HEK293 (cell line): ENCODE data around the gene LYPD5.

Source experiments
- CTCF ChIA-PET: fragments of 350-600 bp; formaldehyde crosslinking; extraction: SDS; loops from one replicate; lab custom pipeline; 2021; ENCODE audit warnings: antibody characterized with exemption; lab: Yijun Ruan, JAX
- POLR2A ChIA-PET: fragments of 300-600 bp; formaldehyde crosslinking; extraction: SDS; loops from one replicate; lab custom pipeline; 2020; ENCODE audit warnings: antibody characterized with exemption, inconsistent platforms; lab: Yijun Ruan, JAX
- H3K27ac ChIP-seq: fragments of 200-500 bp; sonication (Bioruptor generic); 2 replicates; pipeline ENCODE4 v1.5.1; 2014; ENCODE audit warnings: low read depth, low read length, control low read depth, inconsistent platforms; ENCODE audit errors: extremely low read depth
- H3K36me3 ChIP-seq, 2 experiments: fragments of 200-500 bp in 1 of 2; sonication (Bioruptor generic) in 1 of 2; 1 replicate in 1 of 2; 2 replicates in 1 of 2; pipeline ENCODE4 v1.5.1; 2014 to 2017; ENCODE audit warnings: inconsistent platforms in 2 of 2, low read length in 2 of 2; ENCODE audit not compliant: control insufficient read depth in 2 of 2, insufficient read depth in 1 of 2
- H3K4me1 ChIP-seq: fragments of 200-500 bp; sonication (Bioruptor generic); 2 replicates; pipeline ENCODE4 v1.5.1; 2014; ENCODE audit warnings: mild to moderate bottlenecking, low read length, inconsistent platforms; ENCODE audit not compliant: control insufficient read depth, insufficient read depth
- H3K4me3 ChIP-seq: 2 replicates; pipeline ENCODE4 v1.5.1; 2011; ENCODE audit warnings: low read depth, mild to moderate bottlenecking, control low read depth, low read length, moderate library complexity
- H3K9me3 ChIP-seq: fragments of 200-500 bp; sonication (Bioruptor generic); 2 replicates; pipeline ENCODE4 v1.5.1; 2014; ENCODE audit warnings: low read depth, low read length, inconsistent platforms; ENCODE audit not compliant: control insufficient read depth, insufficient read depth
- GFI1B ChIP-seq: fragments of 450-650 bp; formaldehyde crosslinking; IDR thresholded peaks from 2 replicates; pipeline ENCODE4 v1.5.1; 2016; ENCODE audit warnings: missing biosample characterization, missing genetic modification characterization
- HOXA7 ChIP-seq: sonication (generic); formaldehyde crosslinking; IDR thresholded peaks from 2 replicates; pipeline ENCODE4 v1.8.1; 2022; ENCODE audit warnings: missing genetic modification reagents, borderline replicate concordance
- KLF16 ChIP-seq: fragments of 450-650 bp; formaldehyde crosslinking; IDR thresholded peaks from 2 replicates; pipeline ENCODE4 v1.5.1; 2017; ENCODE audit warnings: missing biosample characterization, missing genetic modification characterization
- SETDB1 ChIP-seq: IDR thresholded peaks from one replicate; pipeline ENCODE4 v1.6.1; 2017; ENCODE audit warnings: mild to moderate bottlenecking, low read length, moderate library complexity, mixed read lengths; ENCODE audit not compliant: insufficient read length
- ZEB2 ChIP-seq: fragments of 450-650 bp; formaldehyde crosslinking; IDR thresholded peaks from 2 replicates; pipeline ENCODE4 v1.5.1; 2016; ENCODE audit warnings: missing biosample characterization, missing genetic modification characterization
- ZFP69B ChIP-seq: fragments of 450-650 bp; formaldehyde crosslinking; IDR thresholded peaks from 2 replicates; pipeline ENCODE4 v1.5.1; 2016; ENCODE audit warnings: missing biosample characterization, missing genetic modification characterization
- ZNF157 ChIP-seq: fragments of 450-650 bp; formaldehyde crosslinking; IDR thresholded peaks from 2 replicates; pipeline ENCODE4 v1.5.1; 2016; ENCODE audit warnings: missing biosample characterization, missing genetic modification characterization
- ZNF19 ChIP-seq: fragments of 450-650 bp; formaldehyde crosslinking; IDR thresholded peaks from 2 replicates; pipeline ENCODE4; 2016; ENCODE audit warnings: missing biosample characterization, missing genetic modification characterization, low read depth
- ZNF23 ChIP-seq: fragments of 450-650 bp; formaldehyde crosslinking; IDR thresholded peaks from 2 replicates; pipeline ENCODE4 v1.5.1; 2016; ENCODE audit warnings: missing biosample characterization, missing genetic modification characterization, borderline replicate concordance
- ZNF266 ChIP-seq: fragments of 450-650 bp; formaldehyde crosslinking; IDR thresholded peaks from 2 replicates; pipeline ENCODE4 v1.5.1; 2016; ENCODE audit warnings: missing biosample characterization, missing genetic modification characterization, low read depth
- ZNF324 ChIP-seq: fragments of 450-650 bp; formaldehyde crosslinking; IDR thresholded peaks from 2 replicates; pipeline ENCODE4 v1.5.1; 2016; ENCODE audit warnings: missing biosample characterization, missing genetic modification characterization
- ZNF335 ChIP-seq: fragments of 450-650 bp; formaldehyde crosslinking; conservative IDR thresholded peaks from 2 replicates; pipeline ENCODE4 v1.5.1; 2016; ENCODE audit warnings: missing biosample characterization, missing genetic modification characterization
- ZNF626 ChIP-seq: fragments of 450-650 bp; sonication (Bioruptor Pico); formaldehyde crosslinking; IDR thresholded peaks from 2 replicates; pipeline ENCODE4 v1.5.1; 2018; ENCODE audit warnings: missing biosample characterization, missing genetic modification characterization, inconsistent platforms
- ZNF660 ChIP-seq: fragments of 450-650 bp; IDR thresholded peaks from 2 replicates; pipeline ENCODE4 v1.5.1; 2018; ENCODE audit warnings: missing biosample characterization, mild to moderate bottlenecking, missing genetic modification characterization
- ZNF792 ChIP-seq: fragments of 450-650 bp; formaldehyde crosslinking; IDR thresholded peaks from 2 replicates; pipeline ENCODE4 v1.5.1; 2016; ENCODE audit warnings: missing biosample characterization, missing genetic modification characterization
- TF ChIP-seq, protein P1 (sequence below): fragments of 450-650 bp; formaldehyde crosslinking; IDR thresholded peaks from 2 replicates; pipeline ENCODE4 v1.5.1; 2016; ENCODE audit warnings: missing biosample characterization, missing genetic modification characterization
- TF ChIP-seq, protein P2 (sequence below): fragments of 450-650 bp; formaldehyde crosslinking; IDR thresholded peaks from 2 replicates; pipeline ENCODE4 v1.5.1; 2016; ENCODE audit warnings: missing biosample characterization, missing genetic modification characterization, low read depth
- TF ChIP-seq, protein P3 (sequence below): fragments of 450-650 bp; formaldehyde crosslinking; IDR thresholded peaks from 2 replicates; pipeline ENCODE4 v1.5.1; 2016; ENCODE audit warnings: missing biosample characterization, missing genetic modification characterization
- TF ChIP-seq, protein P4 (sequence below): fragments of 450-650 bp; IDR thresholded peaks from 2 replicates; pipeline ENCODE4 v1.5.1; 2018; ENCODE audit warnings: missing biosample characterization, missing genetic modification characterization
- TF ChIP-seq, protein P5 (sequence below): fragments of 450-650 bp; IDR thresholded peaks from 2 replicates; pipeline ENCODE4 v1.5.1; 2018; ENCODE audit warnings: missing biosample characterization, mild to moderate bottlenecking, missing genetic modification characterization
- TF ChIP-seq, protein P6 (sequence below): fragments of 450-650 bp; formaldehyde crosslinking; IDR thresholded peaks from 2 replicates; pipeline ENCODE4 v1.5.1; 2016; ENCODE audit warnings: missing biosample characterization, missing genetic modification characterization
- TF ChIP-seq, protein P7 (sequence below): fragments of 450-650 bp; formaldehyde crosslinking; IDR thresholded peaks from 2 replicates; pipeline ENCODE4 v1.5.1; 2017; ENCODE audit warnings: missing biosample characterization, missing genetic modification characterization

Gene LYPD5

DNA sequence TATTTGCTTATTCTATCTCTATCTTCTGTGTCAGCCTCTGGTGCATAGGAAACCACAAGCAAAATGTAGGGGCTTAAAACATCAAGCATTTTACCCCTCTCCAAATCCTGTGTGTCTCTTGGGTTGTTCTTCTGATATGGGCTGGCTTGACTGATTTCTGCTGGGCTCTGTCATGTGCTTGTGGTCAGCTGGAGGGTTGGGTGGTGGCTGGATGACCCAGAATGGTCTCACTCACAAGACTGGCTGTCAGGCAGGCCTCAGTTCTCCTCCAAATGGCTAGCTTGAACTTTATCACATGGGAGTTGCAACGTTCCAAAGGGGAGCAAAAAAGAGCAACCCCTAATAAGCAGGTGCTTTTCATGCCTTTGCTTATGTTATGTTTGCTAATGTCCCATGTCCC lies 9.6 kb upstream of the LYPD5 start (continued):
- TF ChIP-seq, protein P1, sequence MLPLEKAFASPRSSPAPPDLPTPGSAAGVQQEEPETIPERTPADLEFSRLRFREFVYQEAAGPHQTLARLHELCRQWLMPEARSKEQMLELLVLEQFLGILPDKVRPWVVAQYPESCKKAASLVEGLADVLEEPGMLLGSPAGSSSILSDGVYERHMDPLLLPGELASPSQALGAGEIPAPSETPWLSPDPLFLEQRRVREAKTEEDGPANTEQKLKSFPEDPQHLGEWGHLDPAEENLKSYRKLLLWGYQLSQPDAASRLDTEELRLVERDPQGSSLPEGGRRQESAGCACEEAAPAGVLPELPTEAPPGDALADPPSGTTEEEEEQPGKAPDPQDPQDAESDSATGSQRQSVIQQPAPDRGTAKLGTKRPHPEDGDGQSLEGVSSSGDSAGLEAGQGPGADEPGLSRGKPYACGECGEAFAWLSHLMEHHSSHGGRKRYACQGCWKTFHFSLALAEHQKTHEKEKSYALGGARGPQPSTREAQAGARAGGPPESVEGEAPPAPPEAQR (tag by site-specific recombination) = no peak

DNA sequence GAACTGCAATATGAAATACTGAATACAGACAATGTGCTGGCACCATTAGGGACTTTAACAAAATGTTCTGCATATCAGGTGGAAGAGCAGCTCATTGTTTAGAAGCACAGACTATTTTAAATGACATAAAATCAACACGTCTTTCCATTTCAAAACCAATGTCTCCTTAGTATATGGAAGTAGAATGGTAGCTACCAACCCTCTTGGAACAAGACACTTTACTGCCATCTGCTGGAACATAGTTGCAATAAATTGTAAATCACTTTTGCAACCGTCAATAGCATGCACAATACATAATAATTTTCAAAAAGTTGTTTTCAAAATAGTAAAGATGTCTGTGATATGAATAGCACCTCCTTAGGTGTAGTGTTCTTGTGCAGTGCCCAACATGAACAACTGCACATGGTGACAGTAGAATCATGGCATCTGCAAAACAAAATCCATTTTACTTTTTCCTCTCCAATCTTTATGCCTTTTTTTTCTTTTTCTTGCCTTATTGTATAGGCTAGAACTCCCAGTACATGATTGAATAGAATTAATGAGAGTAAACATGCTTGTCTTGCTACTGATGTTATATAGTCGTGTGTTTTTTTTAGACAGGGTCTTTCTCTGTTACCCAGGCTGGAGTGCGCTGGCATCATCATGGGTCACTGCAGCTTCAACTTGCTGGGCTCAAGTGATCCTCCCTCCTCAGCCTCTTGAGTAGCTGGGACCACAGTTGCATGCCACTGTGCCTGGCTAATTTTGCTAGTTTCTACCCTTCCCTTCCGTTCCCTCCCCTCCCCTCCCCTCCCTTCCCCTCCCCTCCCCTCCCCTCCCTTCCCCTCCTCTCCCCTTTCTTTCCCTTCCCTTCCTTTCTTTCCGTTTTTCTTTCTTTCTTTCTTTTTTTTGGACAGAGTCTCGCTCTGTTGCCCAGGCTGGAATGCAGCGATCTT lies 7.8 kb upstream of the LYPD5 start:
- ChIA-PET POLR2A (interaction anchor here (0.7 to 1.5 kb wide), 5 partner anchors 33 to 141 kb away, joined by 3 to 7 read pairs (median 5); partner anchors contain the start of gene SMG9), CTCF (interaction anchor here (0.5 to 5.0 kb wide), 71 partner anchors 9 to 727 kb away, joined by 3 to 58 read pairs (median 4); partner anchors contain the start of genes IRGQ, PLAUR, SMG9 and ZNF283)
- H3K9me3 ChIP-seq = peaks cover 6% of the 10 kb centered on the region
- H3K36me3 ChIP-seq = no peaks in the 10 kb centered on the region; a peak in 2 of 3 replicates
- H3K27ac ChIP-seq = no peak overlapping the region
- H3K4me1 ChIP-seq = no peaks in the 10 kb centered on the region
- H3K4me3 ChIP-seq = no peak overlapping the region
- TF ChIP-seq KLF16 (tag by site-specific recombination) (no peak), ZEB2 (no peak), ZNF626 (no peak), ZNF157 (tag by site-specific recombination) (no peak), ZNF324 (tag by site-specific recombination) (no peak), ZNF266 (tag by site-specific recombination) (no peak), ZNF660 (tag by site-specific recombination) (peak; percentile 95), SETDB1 (peak; percentile 36), GFI1B (tag by site-specific recombination) (0 out of 2 replicates have a peak, but pooled peaks have one; percentile 21), ZNF335 (tag by site-specific recombination) (0 out of 2 replicates have a peak, but pooled peaks have one; percentile 7), ZNF23 (tag by site-specific recombination) (0 out of 2 replicates have a peak, but pooled peaks have one; percentile 22), ZNF792 (tag by site-specific recombination) (no peak), ZNF19 (0 out of 2 replicates have a peak, but pooled peaks have one; percentile 8), ZFP69B (tag by site-specific recombination) (no peak), HOXA7 (CRISPR knock-in tag) (no peak)
- TF ChIP-seq, protein P2, sequence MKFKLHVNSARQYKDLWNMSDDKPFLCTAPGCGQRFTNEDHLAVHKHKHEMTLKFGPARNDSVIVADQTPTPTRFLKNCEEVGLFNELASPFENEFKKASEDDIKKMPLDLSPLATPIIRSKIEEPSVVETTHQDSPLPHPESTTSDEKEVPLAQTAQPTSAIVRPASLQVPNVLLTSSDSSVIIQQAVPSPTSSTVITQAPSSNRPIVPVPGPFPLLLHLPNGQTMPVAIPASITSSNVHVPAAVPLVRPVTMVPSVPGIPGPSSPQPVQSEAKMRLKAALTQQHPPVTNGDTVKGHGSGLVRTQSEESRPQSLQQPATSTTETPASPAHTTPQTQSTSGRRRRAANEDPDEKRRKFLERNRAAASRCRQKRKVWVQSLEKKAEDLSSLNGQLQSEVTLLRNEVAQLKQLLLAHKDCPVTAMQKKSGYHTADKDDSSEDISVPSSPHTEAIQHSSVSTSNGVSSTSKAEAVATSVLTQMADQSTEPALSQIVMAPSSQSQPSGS (tag by site-specific recombination) = no peak
- TF ChIP-seq, protein P3, sequence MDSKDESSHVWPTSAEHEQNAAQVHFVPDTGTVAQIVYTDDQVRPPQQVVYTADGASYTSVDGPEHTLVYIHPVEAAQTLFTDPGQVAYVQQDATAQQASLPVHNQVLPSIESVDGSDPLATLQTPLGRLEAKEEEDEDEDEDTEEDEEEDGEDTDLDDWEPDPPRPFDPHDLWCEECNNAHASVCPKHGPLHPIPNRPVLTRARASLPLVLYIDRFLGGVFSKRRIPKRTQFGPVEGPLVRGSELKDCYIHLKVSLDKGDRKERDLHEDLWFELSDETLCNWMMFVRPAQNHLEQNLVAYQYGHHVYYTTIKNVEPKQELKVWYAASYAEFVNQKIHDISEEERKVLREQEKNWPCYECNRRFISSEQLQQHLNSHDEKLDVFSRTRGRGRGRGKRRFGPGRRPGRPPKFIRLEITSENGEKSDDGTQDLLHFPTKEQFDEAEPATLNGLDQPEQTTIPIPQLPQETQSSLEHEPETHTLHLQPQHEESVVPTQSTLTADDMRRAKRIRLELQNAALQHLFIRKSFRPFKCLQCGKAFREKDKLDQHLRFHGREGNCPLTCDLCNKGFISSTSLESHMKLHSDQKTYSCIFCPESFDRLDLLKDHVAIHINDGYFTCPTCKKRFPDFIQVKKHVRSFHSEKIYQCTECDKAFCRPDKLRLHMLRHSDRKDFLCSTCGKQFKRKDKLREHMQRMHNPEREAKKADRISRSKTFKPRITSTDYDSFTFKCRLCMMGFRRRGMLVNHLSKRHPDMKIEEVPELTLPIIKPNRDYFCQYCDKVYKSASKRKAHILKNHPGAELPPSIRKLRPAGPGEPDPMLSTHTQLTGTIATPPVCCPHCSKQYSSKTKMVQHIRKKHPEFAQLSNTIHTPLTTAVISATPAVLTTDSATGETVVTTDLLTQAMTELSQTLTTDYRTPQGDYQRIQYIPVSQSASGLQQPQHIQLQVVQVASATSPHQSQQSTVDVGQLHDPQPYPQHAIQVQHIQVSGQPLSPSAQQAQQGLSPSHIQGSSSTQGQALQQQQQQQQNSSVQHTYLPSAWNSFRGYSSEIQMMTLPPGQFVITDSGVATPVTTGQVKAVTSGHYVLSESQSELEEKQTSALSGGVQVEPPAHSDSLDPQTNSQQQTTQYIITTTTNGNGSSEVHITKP (tag by site-specific recombination) = peak; percentile 92
- TF ChIP-seq, protein P4, sequence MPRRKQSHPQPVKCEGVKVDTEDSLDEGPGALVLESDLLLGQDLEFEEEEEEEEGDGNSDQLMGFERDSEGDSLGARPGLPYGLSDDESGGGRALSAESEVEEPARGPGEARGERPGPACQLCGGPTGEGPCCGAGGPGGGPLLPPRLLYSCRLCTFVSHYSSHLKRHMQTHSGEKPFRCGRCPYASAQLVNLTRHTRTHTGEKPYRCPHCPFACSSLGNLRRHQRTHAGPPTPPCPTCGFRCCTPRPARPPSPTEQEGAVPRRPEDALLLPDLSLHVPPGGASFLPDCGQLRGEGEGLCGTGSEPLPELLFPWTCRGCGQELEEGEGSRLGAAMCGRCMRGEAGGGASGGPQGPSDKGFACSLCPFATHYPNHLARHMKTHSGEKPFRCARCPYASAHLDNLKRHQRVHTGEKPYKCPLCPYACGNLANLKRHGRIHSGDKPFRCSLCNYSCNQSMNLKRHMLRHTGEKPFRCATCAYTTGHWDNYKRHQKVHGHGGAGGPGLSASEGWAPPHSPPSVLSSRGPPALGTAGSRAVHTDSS = no peak
- TF ChIP-seq, protein P5, sequence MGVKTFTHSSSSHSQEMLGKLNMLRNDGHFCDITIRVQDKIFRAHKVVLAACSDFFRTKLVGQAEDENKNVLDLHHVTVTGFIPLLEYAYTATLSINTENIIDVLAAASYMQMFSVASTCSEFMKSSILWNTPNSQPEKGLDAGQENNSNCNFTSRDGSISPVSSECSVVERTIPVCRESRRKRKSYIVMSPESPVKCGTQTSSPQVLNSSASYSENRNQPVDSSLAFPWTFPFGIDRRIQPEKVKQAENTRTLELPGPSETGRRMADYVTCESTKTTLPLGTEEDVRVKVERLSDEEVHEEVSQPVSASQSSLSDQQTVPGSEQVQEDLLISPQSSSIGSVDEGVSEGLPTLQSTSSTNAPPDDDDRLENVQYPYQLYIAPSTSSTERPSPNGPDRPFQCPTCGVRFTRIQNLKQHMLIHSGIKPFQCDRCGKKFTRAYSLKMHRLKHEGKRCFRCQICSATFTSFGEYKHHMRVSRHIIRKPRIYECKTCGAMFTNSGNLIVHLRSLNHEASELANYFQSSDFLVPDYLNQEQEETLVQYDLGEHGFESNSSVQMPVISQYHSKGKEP (tag by site-specific recombination) = 0 out of 2 replicates have a peak, but pooled peaks have one; percentile 9
- TF ChIP-seq, protein P6, sequence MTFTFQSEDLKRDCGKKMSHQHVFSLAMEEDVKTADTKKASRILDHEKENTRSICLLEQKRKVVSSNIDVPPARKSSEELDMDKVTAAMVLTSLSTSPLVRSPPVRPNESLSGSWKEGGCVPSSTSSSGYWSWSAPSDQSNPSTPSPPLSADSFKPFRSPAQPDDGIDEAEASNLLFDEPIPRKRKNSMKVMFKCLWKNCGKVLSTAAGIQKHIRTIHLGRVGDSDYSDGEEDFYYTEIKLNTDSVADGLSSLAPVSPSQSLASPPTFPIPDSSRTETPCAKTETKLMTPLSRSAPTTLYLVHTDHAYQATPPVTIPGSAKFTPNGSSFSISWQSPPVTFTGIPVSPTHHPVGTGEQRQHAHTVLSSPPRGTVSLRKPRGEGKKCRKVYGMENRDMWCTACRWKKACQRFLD (tag by site-specific recombination) = no peak
- TF ChIP-seq, protein P7, sequence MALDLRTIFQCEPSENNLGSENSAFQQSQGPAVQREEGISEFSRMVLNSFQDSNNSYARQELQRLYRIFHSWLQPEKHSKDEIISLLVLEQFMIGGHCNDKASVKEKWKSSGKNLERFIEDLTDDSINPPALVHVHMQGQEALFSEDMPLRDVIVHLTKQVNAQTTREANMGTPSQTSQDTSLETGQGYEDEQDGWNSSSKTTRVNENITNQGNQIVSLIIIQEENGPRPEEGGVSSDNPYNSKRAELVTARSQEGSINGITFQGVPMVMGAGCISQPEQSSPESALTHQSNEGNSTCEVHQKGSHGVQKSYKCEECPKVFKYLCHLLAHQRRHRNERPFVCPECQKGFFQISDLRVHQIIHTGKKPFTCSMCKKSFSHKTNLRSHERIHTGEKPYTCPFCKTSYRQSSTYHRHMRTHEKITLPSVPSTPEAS = no peak
